RPMI8226 (cell line): Measurements from ENCODE around the gene RAET1G.
"Not testable (repeated sequence)": the region's sequence is repeated elsewhere in the genome, so short reads cannot be mapped to it uniquely, and the experiment has no call there.

Source experiments
- DNase-seq: peaks from one replicate; pipeline ENCODE4 v3.0.0-alpha.2; 2015

The RAET1G gene

GRCh38 chr6:149909701-149910470 lies 13.0 kb downstream of the RAET1G start:
- no peak for DNase-seq

GRCh38 chr6:149908480-149908879 lies 14.4 kb downstream of the RAET1G start:
- not testable (repeated sequence) for DNase-seq

- DNase-seq: no peak
These were observed 15.6 kb downstream of the RAET1G start for GRCh38 chr6:149907317-149907716.

GRCh38 chr6:149906405-149906804 lies 16.5 kb downstream of the RAET1G start:
- no peak for DNase-seq

- DNase-seq: no peak
These were observed 17.0 kb downstream of the RAET1G start for GRCh38 chr6:149905911-149906371.

- no peak for DNase-seq
These were observed 17.5 kb downstream of the RAET1G start for GRCh38 chr6:149905371-149905910.

GRCh38 chr6:149904661-149905370 lies 18.1 kb downstream of the RAET1G start:
- DNase-seq: peak; percentile 46

GRCh38 chr6:149903938-149904611 lies 18.8 kb downstream of the RAET1G start:
- no peak for DNase-seq

- DNase-seq: no peak
These were observed 21.3 kb downstream of the RAET1G start for GRCh38 chr6:149901444-149902140.

- DNase-seq: no peak
These were observed 22.1 kb downstream of the RAET1G start for GRCh38 chr6:149900620-149901443.

GRCh38 chr6:149899926-149900619 lies 22.8 kb downstream of the RAET1G start:
- DNase-seq: no peak

- no peak for DNase-seq
These were observed 23.4 kb downstream of the RAET1G start for GRCh38 chr6:149899486-149899885.

- no peak for DNase-seq
These were observed 24.0 kb downstream of the RAET1G start for GRCh38 chr6:149898966-149899365.

GRCh38 chr6:149897855-149898744 lies 24.8 kb downstream of the RAET1G start, which contains the start of gene RAET1E:
Gene RAET1E (minus strand): TSS chr6:149898113. CDS start chr6:149890901, 7,212 bp downstream.
- no peak for DNase-seq

GRCh38 chr6:149897015-149897697 lies 25.8 kb downstream of the RAET1G start:
- DNase-seq: peak; percentile 28

GRCh38 chr6:149896491-149896890 lies 26.4 kb downstream of the RAET1G start:
- no peak for DNase-seq

- DNase-seq: peak; percentile 81
These were observed 27.1 kb downstream of the RAET1G start for GRCh38 chr6:149895833-149896271.

GRCh38 chr6:149895048-149895590 lies 27.8 kb downstream of the RAET1G start:
- no peak for DNase-seq

- not testable (repeated sequence) for DNase-seq
These were observed 31.1 kb downstream of the RAET1G start for GRCh38 chr6:149891864-149892263.
